Esophagus muscularis mucosa (tissue), 4 donors: ENCODE results near the gene C11orf24.

Experiments
- EP300 ChIP-seq: sonication (generic); formaldehyde crosslinking; IDR thresholded peaks from one replicate; pipeline ENCODE4 v1.6.1; 2017; ENCODE audit warnings: antibody characterized with exemption
- POLR2A ChIP-seq: fragments of 450-650 bp; IDR thresholded peaks from one replicate; pipeline ENCODE4 v1.6.1; 2017; ENCODE audit warnings: antibody characterized with exemption, moderate library complexity, mild to moderate bottlenecking, low read depth
- POLR2AphosphoS5 ChIP-seq, 2 donors: sonication (generic); formaldehyde crosslinking; IDR thresholded peaks; one replicate each; pipeline ENCODE4 v1.6.1; 2017; ENCODE audit warnings: antibody characterized with exemption in 2 of 2
- TF ChIP-seq, protein P1 (sequence below), 3 experiments: fragments of 200-600 bp in 2 of 3; fragments of 450-650 bp in 1 of 3; sonication (generic) in 2 of 3; IDR thresholded peaks; one replicate each; pipeline ENCODE4 v1.5.1; 2017 to 2019; ENCODE audit warnings: antibody characterized with exemption in 3 of 3, mild to moderate bottlenecking in 2 of 3, moderate library complexity in 1 of 3

GRCh38 chr11:68213135-68213515, 58.6 kb downstream of the C11orf24 start, which contains the start of gene KMT5B:
- TF ChIP-seq, protein P1, sequence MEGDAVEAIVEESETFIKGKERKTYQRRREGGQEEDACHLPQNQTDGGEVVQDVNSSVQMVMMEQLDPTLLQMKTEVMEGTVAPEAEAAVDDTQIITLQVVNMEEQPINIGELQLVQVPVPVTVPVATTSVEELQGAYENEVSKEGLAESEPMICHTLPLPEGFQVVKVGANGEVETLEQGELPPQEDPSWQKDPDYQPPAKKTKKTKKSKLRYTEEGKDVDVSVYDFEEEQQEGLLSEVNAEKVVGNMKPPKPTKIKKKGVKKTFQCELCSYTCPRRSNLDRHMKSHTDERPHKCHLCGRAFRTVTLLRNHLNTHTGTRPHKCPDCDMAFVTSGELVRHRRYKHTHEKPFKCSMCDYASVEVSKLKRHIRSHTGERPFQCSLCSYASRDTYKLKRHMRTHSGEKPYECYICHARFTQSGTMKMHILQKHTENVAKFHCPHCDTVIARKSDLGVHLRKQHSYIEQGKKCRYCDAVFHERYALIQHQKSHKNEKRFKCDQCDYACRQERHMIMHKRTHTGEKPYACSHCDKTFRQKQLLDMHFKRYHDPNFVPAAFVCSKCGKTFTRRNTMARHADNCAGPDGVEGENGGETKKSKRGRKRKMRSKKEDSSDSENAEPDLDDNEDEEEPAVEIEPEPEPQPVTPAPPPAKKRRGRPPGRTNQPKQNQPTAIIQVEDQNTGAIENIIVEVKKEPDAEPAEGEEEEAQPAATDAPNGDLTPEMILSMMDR (IDR thresholded peaks at IDR 0.05), result no peak
- TF ChIP-seq EP300 (no peak), POLR2AphosphoS5 (IDR thresholded peaks at IDR 0.05) (no peak), POLR2A (no peak)
